Central memory CD4-positive, alpha-beta T cell (primary cell): ENCODE measurements around the gene NHLRC4.

Experiments used
- DNase-seq: peaks from one replicate; pipeline ENCODE4 v3.0.0; 2022

NHLRC4 gene

GRCh38 chr16:554640-555365 is 12.0 kb upstream of the NHLRC4 start:
- DNase-seq: no peak

- no peak for DNase-seq
These were observed 11.0 kb upstream of the NHLRC4 start for GRCh38 chr16:555528-556473.

GRCh38 chr16:556474-557173 is 10.2 kb upstream of the NHLRC4 start:
- no peak for DNase-seq

GRCh38 chr16:557463-558297 is 9.1 kb upstream of the NHLRC4 start:
- no peak for DNase-seq

GRCh38 chr16:558298-559020 is 8.3 kb upstream of the NHLRC4 start:
- DNase-seq: no peak

GRCh38 chr16:559021-559380 is 7.8 kb upstream of the NHLRC4 start:
- DNase-seq: no peak

GRCh38 chr16:559411-560203 is 7.2 kb upstream of the NHLRC4 start:
- DNase-seq: no peak

- DNase-seq: no peak
These were observed 6.6 kb upstream of the NHLRC4 start, which contains the start of gene PRR35 for GRCh38 chr16:560204-560700. Gene PRR35 (plus strand): TSS chr16:560394. CDS start chr16:563295, 2,901 bp downstream.

GRCh38 chr16:560701-561412 is 5.9 kb upstream of the NHLRC4 start:
- no peak for DNase-seq

- DNase-seq: no peak
These were observed 5.4 kb upstream of the NHLRC4 start for GRCh38 chr16:561413-561794.

GRCh38 chr16:561957-562938 is 4.6 kb upstream of the NHLRC4 start:
- DNase-seq: no peak

- no peak for DNase-seq
These were observed 3.6 kb upstream of the NHLRC4 start for GRCh38 chr16:563072-563644.

GRCh38 chr16:564690-565418 is 2.0 kb upstream of the NHLRC4 start:
- no peak for DNase-seq

GRCh38 chr16:565419-566330 is 1.1 kb upstream of the NHLRC4 start:
- DNase-seq: no peak

- no peak for DNase-seq
These were observed 810 bp downstream of the NHLRC4 start for GRCh38 chr16:567373-568256.
